Measurements from ENCODE around the gene PAWR.
"Not testable (repeated sequence)": the region's sequence is repeated elsewhere in the genome, so short reads cannot be mapped to it uniquely, and the experiment has no call there.

The PAWR gene

DNA sequence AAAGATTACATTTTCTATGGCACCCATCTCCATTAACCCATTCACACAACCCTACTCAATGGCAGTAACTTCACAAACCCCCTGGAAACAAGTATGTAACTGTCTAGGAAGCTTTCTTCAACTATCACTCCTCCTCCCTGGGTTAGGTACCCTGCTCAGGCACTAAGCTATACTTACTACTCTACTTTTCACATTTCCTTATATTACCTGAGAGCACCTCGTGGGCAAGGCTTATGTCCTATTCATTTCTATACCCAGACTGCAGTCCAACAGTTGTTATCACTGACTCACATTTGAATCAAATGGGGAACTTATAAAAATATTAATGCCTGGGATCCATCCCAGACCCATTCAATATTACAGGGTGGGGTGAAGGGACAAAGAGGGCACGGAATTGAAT is 4.6 kb downstream of the PAWR start:
- DNase-seq, result no peak

DNA sequence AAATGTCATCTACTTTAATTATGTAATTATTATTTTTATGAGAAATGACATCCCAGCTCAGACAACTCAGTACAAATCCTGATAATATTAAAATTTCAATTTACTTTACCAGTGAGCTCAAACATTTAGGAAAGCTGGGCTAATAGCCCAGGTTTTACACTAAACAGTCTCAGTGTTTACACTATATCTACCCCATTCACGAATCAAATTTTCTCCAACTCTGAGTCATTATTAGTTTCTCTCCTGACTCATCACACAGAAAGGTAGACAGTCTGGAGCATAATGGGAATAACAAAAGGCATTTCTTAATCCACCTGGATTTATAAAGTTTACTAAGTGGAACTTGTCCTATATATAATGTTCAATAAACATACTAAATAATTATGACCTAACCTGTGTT is 5.7 kb downstream of the PAWR start:
- no peak for DNase-seq

DNA sequence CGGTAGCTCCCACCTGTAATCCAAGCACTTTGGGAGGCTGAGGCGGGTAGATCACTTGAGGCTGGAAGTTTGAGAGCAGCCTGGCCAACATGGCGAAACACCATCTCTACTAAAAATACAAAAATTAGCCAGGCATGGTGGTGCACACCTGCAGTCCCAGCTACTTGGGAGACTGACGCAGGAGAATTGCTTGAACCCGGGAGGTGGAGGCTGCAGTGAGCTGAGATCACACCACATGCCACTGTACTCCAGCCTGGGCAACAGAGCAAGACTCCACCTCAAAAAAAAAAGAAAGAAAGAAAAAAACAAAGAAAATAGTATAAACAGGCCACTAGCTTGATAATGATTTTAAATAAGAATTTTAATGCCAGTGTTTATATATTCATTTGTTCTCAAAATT is 6.4 kb downstream of the PAWR start:
- DNase-seq, result not testable (repeated sequence)

DNA sequence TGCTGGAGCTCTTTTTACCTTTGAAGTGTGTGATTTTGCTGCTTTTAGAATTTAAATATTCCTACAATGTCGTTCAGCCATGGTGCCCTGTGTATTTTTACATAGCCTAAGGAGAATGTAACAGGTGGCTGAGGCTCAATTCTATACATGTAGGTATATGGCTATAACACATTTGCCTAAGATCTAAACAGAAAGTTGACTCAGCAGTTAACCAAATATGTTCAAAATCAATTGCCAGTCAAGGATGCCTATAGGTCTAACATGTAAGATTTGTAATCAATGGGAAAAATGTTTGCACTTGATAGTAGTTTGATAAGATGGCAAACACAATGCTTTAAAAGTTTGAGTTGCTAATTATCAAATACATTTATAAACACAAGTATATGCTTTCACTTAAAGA is 8.2 kb downstream of the PAWR start:
- DNase-seq, result no peak

DNA sequence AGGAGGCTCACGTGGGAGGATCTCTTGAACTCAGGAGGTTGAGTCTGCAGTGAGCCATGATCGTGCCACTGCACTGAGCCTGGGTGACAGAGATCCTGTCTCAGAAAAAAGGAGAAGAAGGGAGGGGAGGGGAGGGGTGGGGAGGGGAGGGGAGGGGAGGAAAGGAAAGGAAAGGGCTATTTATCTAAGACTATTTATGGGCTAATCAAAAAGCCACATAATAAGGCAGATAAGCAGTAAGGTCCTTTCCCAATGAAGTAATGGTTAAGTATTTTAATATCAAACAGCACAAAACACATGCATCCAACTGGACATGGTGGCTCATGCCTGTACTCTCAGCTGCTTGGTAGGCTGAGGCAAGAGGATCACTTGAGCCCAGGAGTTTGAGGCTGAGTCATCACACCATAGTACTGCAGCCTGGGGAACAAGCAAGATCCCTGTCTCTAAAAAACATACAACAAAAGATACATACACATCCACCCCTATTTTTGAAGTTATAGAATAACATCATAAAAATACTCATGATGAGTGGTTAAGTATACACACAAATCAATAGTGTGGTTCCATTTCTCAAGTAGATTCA is 9.7 kb downstream of the PAWR start:
- DNase-seq, result no peak

DNA sequence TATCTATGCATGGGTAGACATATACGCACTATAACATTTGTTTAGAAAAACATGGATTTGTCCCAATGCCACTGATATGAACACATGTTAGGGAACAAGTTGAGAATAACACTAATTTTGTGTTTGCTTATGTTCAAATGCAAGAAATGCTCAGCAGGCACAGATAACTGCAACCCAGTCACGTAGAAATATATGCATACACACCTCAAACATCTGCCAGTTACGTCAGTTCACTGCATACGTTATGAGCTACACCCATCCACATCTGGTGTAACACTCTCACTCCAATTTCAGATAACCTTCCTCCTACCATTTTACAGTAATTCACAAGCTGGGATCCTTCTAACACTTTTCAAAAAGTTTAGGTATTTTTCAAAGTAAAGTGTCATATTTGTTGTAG is 10.7 kb downstream of the PAWR start:
- no peak for DNase-seq

DNA sequence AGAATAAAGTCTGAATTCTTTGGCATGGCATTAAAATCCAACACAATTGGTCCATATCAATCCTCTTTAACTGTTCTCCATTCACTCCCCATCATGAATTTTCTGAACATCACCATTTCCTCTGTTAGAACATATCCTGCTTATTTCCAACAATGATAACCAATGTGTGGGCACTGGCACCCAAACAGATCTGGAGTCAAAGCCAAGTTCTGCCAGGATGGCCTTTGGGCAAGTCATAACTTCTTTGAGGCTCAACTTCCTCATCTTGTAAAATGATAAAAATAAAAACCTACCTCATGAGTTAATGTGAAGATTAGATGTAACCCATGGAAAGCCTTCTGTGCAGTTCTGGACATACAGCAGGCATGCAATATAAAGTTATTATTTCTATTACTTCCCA is 12.5 kb downstream of the PAWR start:
- DNase-seq, result no peak

DNA sequence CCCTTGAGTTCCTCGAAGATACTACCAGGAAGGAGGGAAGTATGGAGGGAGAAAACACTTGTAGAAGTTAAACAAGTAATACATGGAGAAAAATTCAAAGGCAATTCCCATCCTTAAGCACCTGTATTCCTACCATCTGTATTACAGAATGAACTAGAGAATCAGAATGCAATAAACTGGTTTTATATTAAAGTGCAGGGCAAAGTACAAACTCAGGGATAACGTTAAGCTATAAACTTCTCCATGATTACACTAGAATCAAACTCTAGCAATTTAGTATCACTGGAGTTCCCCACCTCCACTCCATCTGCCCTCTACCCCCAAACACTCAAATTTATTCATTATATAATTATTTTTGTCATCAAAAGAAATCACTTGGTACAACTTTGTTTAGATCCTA is 13.1 kb downstream of the PAWR start:
- no peak for DNase-seq

DNA sequence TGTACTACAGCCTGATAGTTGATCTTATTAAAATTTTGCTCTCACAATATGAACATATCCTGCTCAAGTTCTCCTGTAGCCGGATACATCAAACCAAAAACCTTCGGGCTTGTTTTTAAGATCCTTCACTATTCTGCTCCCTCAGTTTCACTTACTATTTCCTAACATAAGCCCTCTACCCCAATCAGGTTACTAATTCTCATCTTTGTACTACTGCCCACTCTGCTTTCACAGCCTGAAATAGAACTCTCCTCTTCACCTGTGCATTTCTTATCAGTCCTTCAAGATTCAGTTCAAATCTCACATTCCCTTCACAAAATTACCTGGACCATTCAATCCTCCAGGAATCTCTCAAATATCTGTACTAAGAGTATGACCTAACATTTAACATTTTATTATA is 14.2 kb downstream of the PAWR start:
- DNase-seq, result no peak

DNA sequence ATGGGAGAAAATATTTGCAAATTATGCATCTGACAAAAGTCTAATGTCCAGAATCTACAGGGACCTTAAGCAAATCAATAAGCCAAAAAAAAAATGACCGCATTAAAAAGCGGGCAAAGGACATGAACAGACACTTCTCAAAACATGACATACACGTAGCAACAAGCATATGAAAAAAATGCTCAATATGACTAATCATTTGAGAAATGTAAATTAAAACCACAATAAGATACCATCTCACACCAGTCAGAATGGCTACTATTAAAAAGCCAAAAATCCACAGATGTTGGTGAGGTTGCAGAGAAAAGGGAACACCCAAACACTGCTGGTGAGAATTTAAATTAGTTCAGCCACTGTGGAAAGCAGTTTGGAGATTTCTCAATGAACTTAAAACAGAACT is 16.1 kb downstream of the PAWR start:
- DNase-seq, result no peak

DNA sequence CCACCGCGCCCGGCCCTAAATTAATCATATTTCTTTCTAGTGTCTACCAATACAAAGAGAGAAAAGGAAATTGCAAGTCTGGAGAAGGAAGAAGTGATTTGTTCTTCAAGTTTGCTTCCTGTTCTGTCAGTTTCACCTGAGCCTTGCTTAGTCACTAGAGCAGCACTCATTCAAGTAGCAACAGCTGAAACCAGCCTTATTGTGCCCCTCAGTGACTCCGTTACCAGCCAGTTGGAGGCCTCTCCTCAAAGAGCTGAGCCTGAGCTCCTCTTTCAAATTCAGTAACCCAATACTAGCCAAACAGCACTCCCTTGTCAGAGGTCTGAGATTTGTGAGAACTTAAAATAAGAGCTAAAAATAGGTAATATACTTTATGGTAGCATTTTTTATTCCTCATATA is 17.4 kb downstream of the PAWR start:
- no peak for DNase-seq

DNA sequence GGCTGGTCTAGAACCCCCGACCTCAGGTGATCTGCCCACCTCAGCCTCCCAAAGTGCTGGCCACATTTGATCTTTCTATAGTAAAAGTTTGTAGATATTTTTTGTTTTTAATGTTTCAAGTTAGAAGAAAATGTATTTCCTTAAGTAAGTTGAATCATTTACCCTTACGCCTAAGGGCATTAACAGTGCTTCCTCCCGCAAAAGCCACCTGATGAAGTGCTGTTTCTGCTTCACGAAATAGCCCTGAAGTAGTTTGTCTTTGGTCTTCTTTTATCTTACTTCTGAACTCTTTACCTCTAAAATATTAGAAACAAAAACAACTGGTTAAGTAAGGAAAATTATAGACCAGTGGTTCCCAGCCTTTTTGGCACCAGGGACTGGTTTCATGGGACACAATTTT is 22.7 kb downstream of the PAWR start:
- no peak for DNase-seq

DNA sequence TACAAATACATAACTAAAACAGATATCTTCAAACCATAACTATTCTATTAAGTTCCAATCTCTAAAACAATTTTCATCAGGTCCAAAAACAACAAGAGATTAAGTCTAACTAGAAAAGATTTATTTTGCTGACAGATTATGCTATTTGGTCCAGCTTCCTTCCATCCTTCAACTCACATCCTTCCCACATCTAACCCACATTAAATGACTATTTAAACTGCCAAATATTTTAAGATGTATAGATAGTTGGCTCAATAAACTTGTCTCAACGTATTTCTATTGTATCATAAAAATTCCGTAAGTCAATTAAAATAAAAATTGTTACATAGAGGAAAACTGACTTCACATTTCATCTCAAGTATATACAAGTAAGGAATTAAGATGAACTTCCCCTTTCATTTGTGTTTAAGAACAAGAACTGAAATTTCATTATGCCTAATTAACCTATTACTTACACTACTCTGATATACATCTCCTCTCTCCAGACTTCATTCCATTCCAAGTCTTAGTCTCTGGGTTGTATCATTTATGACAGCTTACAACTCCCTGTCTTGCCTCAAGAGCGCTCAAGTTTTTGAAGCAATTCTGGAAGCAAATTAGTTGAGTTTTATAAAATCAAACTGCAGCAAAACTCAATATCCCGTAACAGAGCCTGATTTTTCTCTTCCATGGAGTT is 25.4 kb downstream of the PAWR start:
- no peak for DNase-seq

DNA sequence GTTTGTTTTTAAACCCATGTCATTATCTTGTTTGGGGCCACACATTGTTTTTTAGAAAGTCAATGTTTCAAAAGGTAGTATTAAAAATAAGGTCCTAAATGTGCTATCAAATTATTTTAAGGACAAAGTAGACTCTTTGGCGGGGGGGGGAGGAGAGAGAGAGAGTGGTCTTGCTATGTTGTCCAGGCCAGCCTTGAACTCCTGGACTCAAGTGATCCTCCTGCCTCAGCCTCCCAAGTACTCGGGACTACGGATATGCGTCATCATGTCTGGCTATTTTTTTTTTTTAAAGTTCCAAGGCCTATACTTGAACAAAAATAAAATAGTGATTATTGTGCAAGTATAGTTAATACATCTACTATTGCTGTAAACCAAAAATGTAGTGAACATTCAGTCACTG is 26.2 kb downstream of the PAWR start:
- no peak for DNase-seq

DNA sequence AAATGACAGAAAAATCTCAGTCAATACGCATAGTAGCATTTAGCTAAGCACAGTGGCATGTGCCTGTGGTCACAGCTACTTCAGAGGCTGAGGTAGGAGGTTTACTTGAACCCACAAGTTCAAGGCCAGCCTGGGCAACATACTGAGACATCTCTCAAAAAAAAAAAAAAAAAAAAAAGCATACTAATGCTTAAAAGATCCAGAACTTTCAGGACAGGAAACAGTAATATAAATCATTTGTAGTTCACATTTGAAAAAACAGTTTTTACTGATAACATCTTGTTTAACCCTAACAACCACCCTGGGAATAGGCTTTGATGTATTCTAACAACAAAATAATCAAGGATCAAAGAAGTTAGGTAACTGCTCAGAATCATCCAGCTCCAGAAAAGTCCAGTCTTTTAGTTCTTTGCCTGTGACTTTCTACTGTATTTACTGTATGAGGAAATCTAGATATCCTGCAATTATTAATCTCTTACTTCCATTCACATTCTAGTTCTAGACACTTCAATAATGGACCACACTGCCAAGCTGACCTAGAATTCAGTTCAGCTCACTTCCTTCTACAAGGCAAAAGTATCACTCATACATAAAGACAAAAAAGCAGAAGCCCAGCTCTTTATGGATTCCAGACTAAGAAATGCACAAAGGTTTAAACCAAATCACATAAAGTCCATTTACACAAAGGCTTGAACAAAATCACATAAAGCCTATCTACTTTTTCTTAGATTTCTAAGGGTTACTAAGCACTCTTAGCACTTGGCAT is 28.5 kb downstream of the PAWR start:
- DNase-seq, result no peak

DNA sequence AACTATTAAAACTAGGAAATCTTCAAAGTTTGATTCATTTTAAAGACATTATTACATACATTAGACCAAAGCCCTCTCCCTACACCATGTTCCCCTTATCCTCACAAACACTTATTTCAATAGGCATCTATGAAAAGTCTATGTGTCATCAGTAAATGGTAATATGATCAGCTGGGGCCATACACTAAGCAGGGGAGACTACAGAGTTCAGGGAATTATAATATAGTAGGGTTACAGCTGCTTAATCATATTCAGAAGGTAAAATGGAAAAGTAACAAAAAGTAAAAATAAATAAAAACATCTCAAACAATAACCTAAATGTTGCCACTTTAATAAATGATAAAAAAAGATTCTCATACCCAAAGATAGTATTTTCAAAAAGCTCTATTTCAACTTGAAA is 29.1 kb downstream of the PAWR start:
- no peak for DNase-seq

DNA sequence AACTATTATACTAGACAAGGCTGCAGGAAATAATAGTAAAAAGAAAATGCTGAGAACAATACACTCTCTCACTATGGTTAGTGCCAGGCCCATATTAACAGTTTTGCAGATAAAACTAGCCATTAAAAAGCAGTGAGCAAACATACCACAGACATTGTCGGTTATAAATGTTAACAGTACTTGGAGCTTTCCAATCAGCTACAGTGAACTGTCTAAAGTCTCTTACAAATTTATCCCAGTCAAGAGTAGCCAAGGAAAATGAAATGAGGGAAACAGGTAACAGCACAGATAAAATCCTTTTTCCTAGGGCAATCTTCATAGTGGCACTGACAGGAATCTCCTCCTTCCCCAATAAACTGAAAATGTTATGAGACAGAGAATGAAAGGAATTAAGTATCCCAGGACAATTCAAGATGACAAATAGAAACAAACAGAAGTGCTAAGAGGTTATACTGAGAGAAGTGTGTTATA is 30.8 kb downstream of the PAWR start:
- no peak for DNase-seq

DNA sequence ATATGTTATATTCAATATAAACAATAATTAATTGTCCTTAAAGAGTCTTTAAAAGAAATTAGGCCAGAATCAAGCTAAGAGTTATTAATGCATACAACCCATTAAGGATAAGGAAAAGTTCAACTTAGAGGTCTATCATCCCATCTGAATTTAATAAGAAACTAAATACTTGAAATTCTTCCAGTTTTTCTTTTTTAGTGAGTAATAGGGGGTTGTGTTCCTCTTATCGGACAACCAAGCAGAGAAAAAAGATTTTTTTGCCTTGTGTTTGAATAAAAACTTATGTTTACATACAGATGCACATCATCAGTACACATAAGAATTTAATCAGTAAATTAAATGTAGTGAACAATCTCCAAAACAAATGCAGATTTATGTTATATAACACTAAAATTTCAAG is 32.5 kb downstream of the PAWR start:
- DNase-seq, result no peak

DNA sequence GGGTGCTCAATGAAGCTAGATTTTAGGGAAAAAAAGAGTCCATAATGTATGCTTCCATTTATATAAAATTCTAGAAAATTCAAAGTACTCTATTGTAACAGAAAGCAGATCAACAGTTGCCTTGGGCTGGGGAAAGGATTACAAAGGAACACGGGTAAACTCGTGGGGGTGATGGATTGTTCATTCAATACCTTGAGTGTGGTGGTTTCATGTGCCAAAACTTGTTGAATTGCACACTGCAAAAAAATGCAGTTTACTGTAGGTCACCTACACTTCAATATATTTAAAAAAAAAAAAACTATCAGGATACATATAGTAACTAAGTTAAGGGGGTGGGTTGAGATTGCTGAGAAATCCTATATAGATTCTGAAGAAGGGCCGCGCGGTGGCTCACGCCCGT is 33.6 kb downstream of the PAWR start:
- DNase-seq, result no peak

DNA sequence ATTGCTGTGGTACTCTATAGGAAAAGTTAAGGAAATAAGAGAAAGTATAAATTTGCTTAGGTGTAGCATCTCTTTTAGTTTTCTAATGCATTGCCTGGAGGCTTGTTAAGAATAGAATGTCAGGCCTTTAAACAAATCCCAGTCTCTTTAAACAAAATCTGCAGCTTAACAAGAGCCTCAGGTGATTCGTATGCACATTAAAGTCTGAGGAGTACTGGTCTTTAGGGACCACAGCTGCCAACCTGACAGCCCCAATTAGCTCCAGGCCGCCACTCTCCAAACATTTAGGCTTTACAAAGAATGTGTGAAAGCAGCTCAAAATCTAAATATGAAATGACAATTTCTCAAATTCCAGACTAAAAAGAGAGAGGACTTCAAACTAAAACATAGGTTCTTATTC is 35.7 kb downstream of the PAWR start:
- DNase-seq, result no peak

DNA sequence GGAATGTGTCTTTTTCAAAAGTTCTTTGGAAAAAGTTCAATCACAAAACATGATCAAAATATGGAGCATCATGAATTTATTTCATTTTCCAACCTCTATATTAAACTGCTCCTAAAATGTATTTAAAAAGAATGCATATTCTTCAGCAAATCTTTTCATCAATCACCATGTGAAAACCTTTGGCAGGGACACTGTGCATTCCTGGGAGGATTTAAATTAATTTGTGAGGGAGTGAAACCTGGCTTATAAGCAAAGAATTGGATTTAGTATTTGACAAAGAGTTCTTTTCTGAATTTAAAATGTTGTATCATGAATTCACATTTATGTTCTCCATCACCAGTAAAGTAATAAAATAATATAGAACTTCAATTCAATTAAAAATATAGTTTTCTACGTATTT is 38.2 kb downstream of the PAWR start:
- DNase-seq, result no peak

DNA sequence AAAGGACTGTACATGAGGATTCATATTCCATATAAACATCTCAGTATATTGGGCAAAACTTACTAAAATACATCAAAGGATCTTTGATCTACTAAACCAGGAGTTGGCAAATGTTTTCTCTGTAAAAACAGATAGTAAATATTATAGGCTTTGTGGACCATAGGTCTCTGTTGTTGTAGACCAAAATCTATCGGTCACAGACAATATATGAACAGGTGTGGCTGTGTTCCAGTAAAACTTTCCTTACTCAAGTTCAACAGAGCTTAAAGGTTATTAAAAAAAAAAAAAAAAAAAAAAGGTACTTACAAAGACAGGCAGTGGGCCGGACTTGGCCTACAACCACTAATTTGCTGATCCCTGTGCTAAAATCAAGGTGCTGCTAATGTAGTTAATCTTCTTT is 40.3 kb downstream of the PAWR start:
- DNase-seq, result no peak

DNA sequence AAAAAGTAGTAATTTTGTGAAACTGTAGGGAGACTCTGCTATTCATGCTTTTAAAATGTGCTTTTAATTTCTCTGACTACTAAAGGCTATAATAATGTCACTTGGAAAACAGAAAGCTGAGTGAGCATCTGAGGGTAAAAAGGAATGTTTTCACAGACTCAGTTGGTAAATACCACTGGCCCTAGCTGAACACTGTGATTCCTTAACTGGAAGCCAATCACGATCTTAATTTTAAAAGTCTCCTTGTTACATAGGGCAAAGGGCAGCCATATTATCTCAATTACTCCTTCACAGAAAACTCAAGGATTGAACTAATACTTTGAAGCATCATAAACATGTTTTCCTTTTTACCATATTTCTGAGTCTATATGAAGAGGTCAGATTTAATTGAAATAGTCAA is 41.9 kb downstream of the PAWR start:
- DNase-seq, result no peak

DNA sequence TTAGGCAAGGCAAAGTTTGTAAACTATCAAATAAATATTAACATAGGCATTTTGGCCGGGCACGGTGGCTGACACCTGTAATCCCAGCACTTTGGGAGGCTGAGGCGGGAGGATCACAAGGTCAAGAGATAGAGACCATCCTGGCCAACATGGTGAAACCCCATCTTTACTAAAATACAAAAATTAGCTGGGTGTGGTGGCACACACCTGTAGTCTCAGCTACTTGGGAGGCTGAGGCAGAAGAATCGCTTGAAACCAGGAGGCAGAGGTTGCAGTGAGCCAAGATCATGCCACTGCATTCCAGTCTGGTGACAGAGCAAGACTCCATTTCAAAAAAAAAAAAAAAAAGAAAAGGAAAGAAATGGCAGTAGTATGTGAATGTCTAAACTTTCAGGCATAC is 43.9 kb downstream of the PAWR start:
- not testable (repeated sequence) for DNase-seq

DNA sequence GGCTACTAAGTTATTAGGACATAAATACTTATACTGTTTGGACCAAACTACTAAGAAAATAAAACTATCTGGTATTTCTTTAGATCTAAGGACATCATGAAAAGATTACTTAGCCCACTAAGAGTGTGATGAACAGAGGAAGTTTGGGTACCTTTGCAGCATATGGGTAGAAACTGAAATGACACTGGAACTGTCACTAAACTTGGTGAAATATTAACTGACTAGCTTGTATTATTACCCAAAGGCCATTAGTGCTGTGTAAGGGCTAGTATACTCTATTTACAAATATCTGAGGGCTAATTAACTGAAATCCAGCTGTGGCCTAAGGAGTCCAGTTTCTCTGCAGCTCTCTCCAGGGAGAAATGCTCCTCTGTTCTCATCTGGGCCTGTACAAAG is 45.5 kb downstream of the PAWR start:
- no peak for DNase-seq

All from CD4-positive, alpha-beta T cell treated with Interferon gamma for 1 hour (primary cell).